MM.1S (cell line): ENCODE data around the gene DCUN1D3.

Experiments used
- CTCF ChIP-seq: fragments of 300-600 bp; sonication (generic); IDR thresholded peaks from 2 replicates; pipeline ENCODE4 v1.5.1; 2016; ENCODE audit warnings: antibody characterized with exemption, low read length, mixed read lengths
- EZH2 ChIP-seq: fragments of 300-600 bp; sonication (generic); optimal IDR thresholded peaks from 2 replicates; pipeline ENCODE3; 2017; ENCODE audit warnings: low read depth, mild to moderate bottlenecking, antibody characterized with exemption, low read length, mixed read lengths

- TF ChIP-seq CTCF (no peak), EZH2 (no peak)
Observed at GRCh38 chr16:20905576-20905975, 5.4 kb upstream of the DCUN1D3 start.
